PC-3 (cell line): ENCODE measurements around the gene THBS4.

Experiments used
- CTCF ChIP-seq: fragments of 300-600 bp; sonication (generic); conservative IDR thresholded peaks from 2 replicates; pipeline ENCODE4 v1.5.1; 2017; ENCODE audit warnings: antibody characterized with exemption, low read depth, mild to moderate bottlenecking, low read length
- EZH2 ChIP-seq: fragments of 300-600 bp; sonication (generic); IDR thresholded peaks from one replicate; pipeline ENCODE4 v1.6.1; 2017; ENCODE audit warnings: antibody characterized with exemption, mild to moderate bottlenecking, low read length; ENCODE audit not compliant: unreplicated experiment

- TF ChIP-seq CTCF: no peak
- no peak for TF ChIP-seq EZH2
These were observed 1.6 kb upstream of the THBS4 start for GRCh38 chr5:80033513-80033912.
